SK-N-SH (cell line): Measurements from ENCODE around the gene TGM4.
A peak's percentile ranks its signal among the peaks of the same experiment; 100 is the strongest.

Experiments
- CTCF ChIP-seq: fragments of 200-600 bp; sonication (generic); IDR thresholded peaks from 2 replicates; pipeline ENCODE4 v1.6.1; 2017; ENCODE audit warnings: antibody characterized with exemption, mild to moderate bottlenecking, moderate library complexity
- EP300 ChIP-seq, 2 experiments: IDR thresholded peaks; 2 replicates each; pipeline versions ENCODE4 v1.4.0 to v1.6.1; 2012; ENCODE audit warnings: borderline replicate concordance in 1 of 2, low read depth in 1 of 2, low read length in 1 of 2
- EZH2phosphoT487 ChIP-seq: fragments of 200-600 bp; sonication (generic); IDR thresholded peaks from 2 replicates; pipeline ENCODE4 v1.6.1; 2017; ENCODE audit warnings: low read depth, mixed run types, mild to moderate bottlenecking, antibody characterized with exemption, moderate library complexity, borderline replicate concordance
- IRF3 ChIP-seq: fragments of 150-350 bp; IDR thresholded peaks from 2 replicates; pipeline ENCODE4 v1.6.1; 2016; ENCODE audit warnings: mild to moderate bottlenecking, low read depth, low read length
- SIN3A ChIP-seq: IDR thresholded peaks from 2 replicates; pipeline ENCODE4 v1.6.1; 2012; ENCODE audit warnings: low read depth, mild to moderate bottlenecking, low read length, moderate library complexity, borderline replicate concordance

GRCh38 chr3:44861412-44862225, 12.8 kb upstream of the TGM4 start, which contains the start of gene TMEM42:
- no peak for TF ChIP-seq EP300 (IDR thresholded peaks at IDR 0.05; ENCODE audit: borderline replicate concordance in 1 of 2, low read depth in 1 of 2, low read length in 1 of 2)
- peak; percentile 19; the same call in 1 of the 2 replicates for TF ChIP-seq CTCF
- TF ChIP-seq IRF3 = no peak
- TF ChIP-seq SIN3A = no peak
- no peak for TF ChIP-seq EZH2phosphoT487
